Osteocyte (in vitro differentiated cells): ENCODE data around the gene PLCB1. TPM values are rescaled to one million over a fixed set of nuclear protein-coding genes. Genes with fewer than 3 reads are reported as not detected.

Experiments
- DNase-seq: peaks from one replicate; pipeline ENCODE4 v3.0.0; 2021; ENCODE audit warnings: mixed read lengths; ENCODE audit not compliant: unreplicated experiment; ENCODE audit errors: extremely low spot score
- H3K27ac Mint-ChIP-seq: one replicate; pipeline ENCODE4 v1.8.0; 2021; ENCODE audit warnings: mild to moderate bottlenecking, mixed read lengths; ENCODE audit not compliant: unreplicated experiment
- H3K27me3 Mint-ChIP-seq: one replicate; pipeline ENCODE4 v1.8.0; 2021; ENCODE audit warnings: mixed read lengths; ENCODE audit not compliant: unreplicated experiment
- H3K36me3 Mint-ChIP-seq: one replicate; pipeline ENCODE4 v1.8.0; 2021; ENCODE audit warnings: mixed read lengths; ENCODE audit not compliant: unreplicated experiment
- H3K4me1 Mint-ChIP-seq: one replicate; pipeline ENCODE4 v1.8.0; 2021; ENCODE audit warnings: mixed read lengths; ENCODE audit not compliant: unreplicated experiment
- H3K4me3 Mint-ChIP-seq: one replicate; pipeline ENCODE4 v1.8.0; 2021; ENCODE audit warnings: mild to moderate bottlenecking, moderate library complexity, mixed read lengths; ENCODE audit not compliant: unreplicated experiment
- H3K9me3 Mint-ChIP-seq: one replicate; pipeline ENCODE4 v1.8.0; 2021; ENCODE audit warnings: mixed read lengths; ENCODE audit not compliant: unreplicated experiment
- CTCF ChIP-seq: fragments of 200-600 bp; sonication (generic); IDR thresholded peaks from 2 replicates; pipeline ENCODE4 v1.5.0; 2021; ENCODE audit warnings: antibody characterized with exemption, mild to moderate bottlenecking, moderate library complexity
- total RNA-seq: library from RNA; stranded (reverse); gene quantifications from 2 replicates; pipeline ENCODE4 v1.2.1, GENCODE V29; 2021

Gene PLCB1
- total RNA-seq, 1 donor from 2014 or later = 33.3 TPM

- Mint-ChIP-seq H3K4me3 (no peak overlapping the region), H3K27me3 (no peaks in the 10 kb centered on the region), H3K27ac (no peak overlapping the region), H3K9me3 (no peaks in the 10 kb centered on the region), H3K36me3 (peaks cover 10% of the 10 kb centered on the region), H3K4me1 (peaks cover 27% of the 10 kb centered on the region)
- TF ChIP-seq CTCF = no peak
- DNase-seq = no peak
Observed at GRCh38 chr20:8242066-8242465, 110.0 kb downstream of the PLCB1 start.

GRCh38 chr20:8242827-8243724 lies 111.0 kb downstream of the PLCB1 start:
- no peaks in the 10 kb centered on the region for H3K27me3 Mint-ChIP-seq
- no peak for DNase-seq
- peaks cover 33% of the 10 kb centered on the region for H3K4me1 Mint-ChIP-seq
- H3K4me3 Mint-ChIP-seq = no peak overlapping the region
- no peak for TF ChIP-seq CTCF
- H3K27ac Mint-ChIP-seq = no peak overlapping the region
- H3K36me3 Mint-ChIP-seq = peaks cover 10% of the 10 kb centered on the region
- H3K9me3 Mint-ChIP-seq = no peaks in the 10 kb centered on the region

GRCh38 chr20:8244637-8245036 lies 112.6 kb downstream of the PLCB1 start:
- Mint-ChIP-seq H3K27ac (peak overlapping the region; percentile 75), H3K27me3 (no peaks in the 10 kb centered on the region), H3K4me1 (peaks cover 38% of the 10 kb centered on the region), H3K4me3 (no peak overlapping the region), H3K36me3 (peaks cover 10% of the 10 kb centered on the region), H3K9me3 (no peaks in the 10 kb centered on the region)
- TF ChIP-seq CTCF = no peak
- no peak for DNase-seq

- DNase-seq = no peak
- Mint-ChIP-seq H3K4me1 (peaks cover 44% of the 10 kb centered on the region), H3K9me3 (no peaks in the 10 kb centered on the region), H3K36me3 (peaks cover 10% of the 10 kb centered on the region), H3K27me3 (no peaks in the 10 kb centered on the region), H3K27ac (no peak overlapping the region), H3K4me3 (no peak overlapping the region)
- no peak for TF ChIP-seq CTCF
Observed at GRCh38 chr20:8246153-8246552, 114.1 kb downstream of the PLCB1 start.

GRCh38 chr20:8246716-8247115 lies 114.7 kb downstream of the PLCB1 start:
- Mint-ChIP-seq H3K4me1 (peaks cover 49% of the 10 kb centered on the region), H3K27me3 (no peaks in the 10 kb centered on the region), H3K4me3 (no peak overlapping the region), H3K36me3 (peaks cover 8% of the 10 kb centered on the region), H3K9me3 (no peaks in the 10 kb centered on the region), H3K27ac (no peak overlapping the region)
- no peak for DNase-seq
- no peak for TF ChIP-seq CTCF
